Type B pancreatic cell (in vitro differentiated cells): Measurements from ENCODE around the gene DNAH10. TPM values are rescaled to one million over a fixed set of nuclear protein-coding genes. Genes with fewer than 3 reads are reported as not detected.

Source experiments
- DNase-seq: peaks from one replicate; pipeline ENCODE4 v3.0.0; 2021; ENCODE audit warnings: mixed read lengths; ENCODE audit not compliant: unreplicated experiment; ENCODE audit errors: extremely low spot score
- H3K27ac Mint-ChIP-seq: 2 replicates; pipeline ENCODE4 v1.8.0; 2021; ENCODE audit warnings: mild to moderate bottlenecking, mixed read lengths
- H3K27me3 Mint-ChIP-seq: 2 replicates; pipeline ENCODE4 v1.8.0; 2021; ENCODE audit warnings: mixed read lengths
- H3K36me3 Mint-ChIP-seq: 2 replicates; pipeline ENCODE4 v1.8.0; 2021; ENCODE audit warnings: mixed read lengths
- H3K4me1 Mint-ChIP-seq: one replicate; pipeline ENCODE4 v1.8.0; 2021; ENCODE audit warnings: mixed read lengths; ENCODE audit not compliant: unreplicated experiment
- H3K4me3 Mint-ChIP-seq: 2 replicates; pipeline ENCODE4 v1.8.0; 2021; ENCODE audit warnings: mild to moderate bottlenecking, mixed read lengths
- H3K9me3 Mint-ChIP-seq: 2 replicates; pipeline ENCODE4 v1.8.0; 2021; ENCODE audit warnings: mixed read lengths
- total RNA-seq: library from RNA; stranded (reverse); gene quantifications from 2 replicates; pipeline ENCODE4 v1.2.1, GENCODE V29; 2021; ENCODE audit warnings: low replicate concordance
- TF ChIP-seq, protein P1 (sequence below): fragments of 200-600 bp; sonication (generic); conservative IDR thresholded peaks from 2 replicates; pipeline ENCODE4 v1.5.0; 2021; ENCODE audit warnings: antibody characterized with exemption, mild to moderate bottlenecking

Gene DNAH10
- total RNA-seq, 1 donor from 2014 or later, result 0.56 TPM

DNA sequence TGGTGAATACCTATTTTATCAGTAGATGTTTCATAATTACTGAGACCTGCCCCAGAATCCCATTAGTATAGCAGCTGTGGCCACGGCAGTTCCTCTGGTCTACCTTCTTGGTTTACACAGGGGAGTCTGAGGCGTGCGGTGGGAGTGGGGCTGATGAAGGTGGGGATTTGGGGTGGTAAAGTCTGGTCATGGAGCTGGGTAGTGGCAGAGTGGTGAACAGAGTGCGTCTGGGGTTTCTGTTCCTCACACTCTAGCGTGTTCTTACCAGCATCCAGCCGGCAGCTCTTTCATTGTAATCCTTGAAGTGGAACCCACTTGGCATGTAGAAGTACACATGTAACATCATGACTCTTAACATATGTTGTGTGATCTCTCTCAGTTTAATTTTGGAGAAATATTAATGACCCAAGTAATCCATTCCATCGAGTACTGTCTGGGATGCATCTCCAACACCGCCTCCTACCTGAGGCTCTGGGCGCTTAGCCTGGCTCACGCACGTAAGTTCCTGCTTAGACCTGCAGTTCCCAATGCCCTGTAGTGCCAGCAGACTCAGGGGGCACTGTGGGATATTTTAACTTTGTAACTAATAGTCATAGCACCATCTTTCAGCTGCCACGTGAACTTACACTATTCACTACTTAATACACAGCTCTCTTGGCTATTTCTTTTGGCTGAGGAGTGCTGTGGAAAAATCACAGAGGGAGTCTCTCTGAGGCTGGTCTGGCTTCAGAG lies 7.9 kb upstream of the DNAH10 start:
- TF ChIP-seq, protein P1, sequence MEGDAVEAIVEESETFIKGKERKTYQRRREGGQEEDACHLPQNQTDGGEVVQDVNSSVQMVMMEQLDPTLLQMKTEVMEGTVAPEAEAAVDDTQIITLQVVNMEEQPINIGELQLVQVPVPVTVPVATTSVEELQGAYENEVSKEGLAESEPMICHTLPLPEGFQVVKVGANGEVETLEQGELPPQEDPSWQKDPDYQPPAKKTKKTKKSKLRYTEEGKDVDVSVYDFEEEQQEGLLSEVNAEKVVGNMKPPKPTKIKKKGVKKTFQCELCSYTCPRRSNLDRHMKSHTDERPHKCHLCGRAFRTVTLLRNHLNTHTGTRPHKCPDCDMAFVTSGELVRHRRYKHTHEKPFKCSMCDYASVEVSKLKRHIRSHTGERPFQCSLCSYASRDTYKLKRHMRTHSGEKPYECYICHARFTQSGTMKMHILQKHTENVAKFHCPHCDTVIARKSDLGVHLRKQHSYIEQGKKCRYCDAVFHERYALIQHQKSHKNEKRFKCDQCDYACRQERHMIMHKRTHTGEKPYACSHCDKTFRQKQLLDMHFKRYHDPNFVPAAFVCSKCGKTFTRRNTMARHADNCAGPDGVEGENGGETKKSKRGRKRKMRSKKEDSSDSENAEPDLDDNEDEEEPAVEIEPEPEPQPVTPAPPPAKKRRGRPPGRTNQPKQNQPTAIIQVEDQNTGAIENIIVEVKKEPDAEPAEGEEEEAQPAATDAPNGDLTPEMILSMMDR, result no peak
- Mint-ChIP-seq H3K9me3 (no peaks in the 10 kb centered on the region), H3K27me3 (no peaks in the 10 kb centered on the region), H3K36me3 (peaks cover 13% of the 10 kb centered on the region), H3K4me3 (no peak overlapping the region), H3K27ac (no peak overlapping the region), H3K4me1 (no peaks in the 10 kb centered on the region)
- no peak for DNase-seq

GRCh38 chr12:123757561-123757960 lies 4.5 kb upstream of the DNAH10 start:
- peaks cover 6% of the 10 kb centered on the region for H3K4me1 Mint-ChIP-seq
- TF ChIP-seq, protein P1, result no peak
- no peak for DNase-seq
- H3K27ac Mint-ChIP-seq, result no peak overlapping the region
- H3K27me3 Mint-ChIP-seq, result peaks cover 9% of the 10 kb centered on the region
- H3K9me3 Mint-ChIP-seq, result no peaks in the 10 kb centered on the region
- H3K4me3 Mint-ChIP-seq, result no peak overlapping the region
- peaks cover 7% of the 10 kb centered on the region for H3K36me3 Mint-ChIP-seq

DNA sequence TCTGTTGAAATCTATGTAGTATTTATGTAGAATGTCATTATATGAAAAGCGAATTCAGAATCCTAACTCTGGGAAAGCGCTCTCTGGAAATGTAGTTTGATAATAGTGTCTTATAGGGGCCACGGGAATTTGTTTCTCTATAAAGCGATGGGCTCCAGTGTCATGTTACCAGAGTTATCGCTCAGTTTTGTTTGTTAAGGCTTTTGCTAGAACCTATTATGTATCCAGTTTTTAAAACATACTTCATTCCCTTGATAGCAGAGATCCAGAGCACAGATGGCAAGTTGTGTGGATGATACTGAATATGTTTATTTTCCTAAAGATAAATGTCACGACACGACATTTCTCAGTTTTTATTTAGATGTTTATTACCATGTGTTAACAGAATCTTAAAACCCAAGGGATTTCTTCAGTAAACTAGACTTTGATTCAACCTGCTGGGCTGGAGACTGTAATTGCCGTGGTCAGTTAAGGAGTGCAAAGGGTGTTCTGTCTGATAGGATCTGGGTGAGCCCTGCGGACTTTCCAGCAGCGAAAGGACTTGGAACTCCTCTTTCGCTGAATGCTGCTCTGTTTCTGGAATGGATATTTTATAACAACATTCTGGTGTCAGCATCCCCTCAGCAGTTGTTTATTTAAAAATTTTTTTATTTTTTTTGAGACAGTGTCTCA lies 1.7 kb upstream of the DNAH10 start:
- peak overlapping the region; percentile 22 for H3K4me3 Mint-ChIP-seq
- no peaks in the 10 kb centered on the region for H3K9me3 Mint-ChIP-seq
- H3K4me1 Mint-ChIP-seq, result peaks cover 6% of the 10 kb centered on the region
- H3K27me3 Mint-ChIP-seq, result peaks cover 21% of the 10 kb centered on the region
- no peak overlapping the region for H3K27ac Mint-ChIP-seq
- TF ChIP-seq, protein P1, result no peak
- H3K36me3 Mint-ChIP-seq, result peaks cover 3% of the 10 kb centered on the region
- no peak for DNase-seq

- Mint-ChIP-seq H3K27ac (no peak overlapping the region), H3K9me3 (no peaks in the 10 kb centered on the region), H3K4me1 (peaks cover 6% of the 10 kb centered on the region), H3K27me3 (peaks cover 21% of the 10 kb centered on the region), H3K4me3 (peak overlapping the region; percentile 83), H3K36me3 (peaks cover 3% of the 10 kb centered on the region)
- TF ChIP-seq, protein P1, result no peak
- no peak for DNase-seq
Measured at GRCh38 chr12:123762715-123763052, 583 bp downstream of the DNAH10 start.

GRCh38 chr12:123763093-123763492 lies 992 bp downstream of the DNAH10 start:
- H3K9me3 Mint-ChIP-seq, result no peaks in the 10 kb centered on the region
- peak overlapping the region; percentile 83 for H3K4me3 Mint-ChIP-seq
- DNase-seq, result no peak

More at GRCh38 chr12:123763093-123763492, 992 bp downstream of the DNAH10 start:
- Mint-ChIP-seq H3K27ac (no peak overlapping the region), H3K4me1 (peaks cover 6% of the 10 kb centered on the region), H3K36me3 (peaks cover under 1% of the 10 kb centered on the region), H3K27me3 (peaks cover 21% of the 10 kb centered on the region)
- TF ChIP-seq, protein P1, result no peak
